ENCODE data around the gene PAX4. TPM values are rescaled to one million over a fixed set of nuclear protein-coding genes. Genes with fewer than 3 reads are reported as not detected.

The PAX4 gene
- total and polyA plus RNA-seq, 9 of the 15 experiments (the other 6 are each of a cell fraction or from before 2014, with no cell fraction given), result not detected

GRCh38 chr7:127651556-127652332 is 33.8 kb upstream of the PAX4 start, which contains the start of gene SND1 (continued):
- TF ChIP-seq PRDM10 (IDR thresholded peaks at IDR 0.05; ENCODE audit: partially characterized antibody), result peak; percentile 85
- no peak for TF ChIP-seq PRMT5 (CRISPR knock-in tag; IDR thresholded peaks at IDR 0.05)
- peak; percentile 26; the same call in 1 of the 2 replicates for TF ChIP-seq STAT5A (IDR thresholded peaks at IDR 0.05; ENCODE audit: borderline replicate concordance, low read length)
- TF ChIP-seq ZNF23 (CRISPR knock-in tag; IDR thresholded peaks at IDR 0.05), result no peak
- TF ChIP-seq HNRNPL (IDR thresholded peaks at IDR 0.05; ENCODE audit: low read depth, low read length), result no peak; the same call in 1 of the 2 replicates
- peak; percentile 64 for TF ChIP-seq SMARCB1 (IDR thresholded peaks at IDR 0.05; ENCODE audit: insufficient read length, low read depth)
- no peak for TF ChIP-seq NR0B1 (IDR thresholded peaks at IDR 0.05; ENCODE audit: partially characterized antibody)
- TF ChIP-seq SMAD4 (CRISPR knock-in tag; conservative IDR thresholded peaks at IDR 0.05), result peak; percentile 82
- TF ChIP-seq XRCC4 (IDR thresholded peaks at IDR 0.05; ENCODE audit: extremely low read depth, insufficient read depth, insufficient read length), result no peak
- peak; percentile 69 for TF ChIP-seq FOXK1 (CRISPR knock-in tag; IDR thresholded peaks at IDR 0.05; ENCODE audit: borderline replicate concordance)
- TF ChIP-seq YBX1 (IDR thresholded peaks at IDR 0.05), result no peak
- TF ChIP-seq MBD1 (CRISPR knock-in tag; IDR thresholded peaks at IDR 0.05), result no peak
- peak; percentile 84; the same call in 1 of the 2 replicates for TF ChIP-seq MBD2 (IDR thresholded peaks at IDR 0.05; ENCODE audit: borderline replicate concordance, low read depth)
- no peak for TF ChIP-seq MECOM (CRISPR knock-in tag; IDR thresholded peaks at IDR 0.05)
- peak; percentile 86 for TF ChIP-seq CCNT2 (IDR thresholded peaks at IDR 0.05; ENCODE audit: borderline replicate concordance, extremely low read depth, insufficient read length, low read depth, low read length)
- TF ChIP-seq GMEB1 (CRISPR knock-in tag; IDR thresholded peaks at IDR 0.05), result peak; percentile 74
- no peak for TF ChIP-seq ZNF224 (CRISPR knock-in tag; IDR thresholded peaks at IDR 0.05)
- TF ChIP-seq ZBTB2 (IDR thresholded peaks at IDR 0.05), result peak; percentile 84

All from K562 (cell line).